HEK293T (cell line): ENCODE measurements around the gene SETD2.
"Not testable (repeated sequence)": the region's sequence is repeated elsewhere in the genome, so short reads cannot be mapped to it uniquely, and the experiment has no call there.

Experiments used
- CTBP1 ChIP-seq: fragments of 450-650 bp; IDR thresholded peaks from 2 replicates; pipeline ENCODE4 v1.6.1; 2016; ENCODE audit warnings: borderline replicate concordance
- FOXK2 ChIP-seq: fragments of 450-650 bp; IDR thresholded peaks from 2 replicates; pipeline ENCODE4 v1.6.1; 2016; ENCODE audit warnings: mild to moderate bottlenecking
- HDGF ChIP-seq: fragments of 450-650 bp; IDR thresholded peaks from 2 replicates; pipeline ENCODE4 v1.6.1; 2017; ENCODE audit warnings: antibody characterized with exemption, borderline replicate concordance
- L3MBTL2 ChIP-seq: fragments of 450-650 bp; conservative IDR thresholded peaks from 2 replicates; pipeline ENCODE4 v1.6.1; 2016; ENCODE audit warnings: mild to moderate bottlenecking
- SP1 ChIP-seq: fragments of 450-650 bp; IDR thresholded peaks from 2 replicates; pipeline ENCODE4 v1.6.1; 2017
- SUZ12 ChIP-seq: fragments of 450-650 bp; IDR thresholded peaks from 2 replicates; pipeline ENCODE4 v1.6.1; 2016; ENCODE audit warnings: mild to moderate bottlenecking
- TF ChIP-seq, protein P1 (sequence below): fragments of 450-650 bp; IDR thresholded peaks from 2 replicates; pipeline ENCODE4 v1.6.1; 2016

DNA sequence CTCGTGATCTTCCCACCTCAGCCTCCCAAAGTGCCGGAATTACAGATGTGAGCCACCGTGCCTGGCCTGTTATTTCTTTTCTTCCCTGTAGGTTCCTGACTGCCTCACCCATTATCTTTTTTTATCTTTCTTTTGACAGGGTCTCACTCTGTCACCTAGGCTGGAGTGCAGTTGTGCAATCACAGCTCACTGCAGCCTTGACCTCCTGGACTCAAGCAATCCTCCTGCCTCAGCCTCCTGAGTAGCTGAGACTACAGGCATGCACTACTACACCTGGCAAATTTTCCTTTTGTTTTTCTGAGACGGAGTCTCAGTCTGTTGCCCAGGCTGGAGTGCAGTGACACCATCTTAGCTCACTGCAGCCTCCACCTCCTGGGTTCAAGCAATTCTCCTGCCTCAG, 17.8 kb upstream of the SETD2 start:
- TF ChIP-seq HDGF, FOXK2, SUZ12, L3MBTL2, CTBP1, SP1: not testable (repeated sequence)
- TF ChIP-seq, protein P1, sequence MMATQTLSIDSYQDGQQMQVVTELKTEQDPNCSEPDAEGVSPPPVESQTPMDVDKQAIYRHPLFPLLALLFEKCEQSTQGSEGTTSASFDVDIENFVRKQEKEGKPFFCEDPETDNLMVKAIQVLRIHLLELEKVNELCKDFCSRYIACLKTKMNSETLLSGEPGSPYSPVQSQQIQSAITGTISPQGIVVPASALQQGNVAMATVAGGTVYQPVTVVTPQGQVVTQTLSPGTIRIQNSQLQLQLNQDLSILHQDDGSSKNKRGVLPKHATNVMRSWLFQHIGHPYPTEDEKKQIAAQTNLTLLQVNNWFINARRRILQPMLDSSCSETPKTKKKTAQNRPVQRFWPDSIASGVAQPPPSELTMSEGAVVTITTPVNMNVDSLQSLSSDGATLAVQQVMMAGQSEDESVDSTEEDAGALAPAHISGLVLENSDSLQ = not testable (repeated sequence)
